NOMO-1 (cell line): Measurements from ENCODE around the gene CLMN.
"Not testable (repeated sequence)": the region's sequence is repeated elsewhere in the genome, so short reads cannot be mapped to it uniquely, and the experiment has no call there.

Source experiments
- DNase-seq, 2 experiments: peaks; one replicate each; lab custom pipeline; 2025; ENCODE audit not compliant: unreplicated experiment in 2 of 2; lab: John Stamatoyannopoulos, UW

CLMN gene

DNA sequence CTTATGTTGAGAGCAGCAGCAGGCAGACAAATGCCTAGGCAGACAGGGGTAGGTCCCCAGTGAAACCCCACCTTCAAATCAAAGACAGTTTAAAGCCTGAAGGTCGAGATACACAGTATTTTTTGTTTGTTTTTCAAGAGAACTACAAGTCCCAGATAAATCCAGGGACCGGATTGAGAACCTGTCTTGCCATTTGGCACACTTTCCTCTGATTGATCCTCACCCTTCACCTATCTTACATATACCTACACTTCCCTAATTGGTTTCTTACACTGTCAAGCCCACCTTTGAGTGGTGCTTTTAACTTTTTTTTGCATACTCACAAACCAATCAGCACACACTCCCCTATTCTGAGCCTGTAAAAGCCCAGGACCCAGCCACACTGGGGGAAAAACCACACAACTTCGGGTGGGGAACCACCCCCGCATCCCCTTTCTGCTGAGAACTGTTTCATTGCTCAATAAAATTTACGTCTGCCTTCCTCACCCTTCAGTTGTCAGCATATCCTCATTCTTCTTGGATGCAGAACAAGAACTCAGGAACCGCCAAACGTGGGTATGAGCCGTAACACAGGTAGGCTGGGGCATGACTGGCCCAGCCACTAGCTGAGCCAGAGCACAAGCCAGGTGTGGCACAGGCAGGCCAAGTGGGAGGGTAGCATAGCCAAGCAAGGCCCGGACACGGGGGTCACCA, 173.5 kb downstream of the CLMN start:
- peak in 1 of 2 experiments; percentile 5 for DNase-seq

DNA sequence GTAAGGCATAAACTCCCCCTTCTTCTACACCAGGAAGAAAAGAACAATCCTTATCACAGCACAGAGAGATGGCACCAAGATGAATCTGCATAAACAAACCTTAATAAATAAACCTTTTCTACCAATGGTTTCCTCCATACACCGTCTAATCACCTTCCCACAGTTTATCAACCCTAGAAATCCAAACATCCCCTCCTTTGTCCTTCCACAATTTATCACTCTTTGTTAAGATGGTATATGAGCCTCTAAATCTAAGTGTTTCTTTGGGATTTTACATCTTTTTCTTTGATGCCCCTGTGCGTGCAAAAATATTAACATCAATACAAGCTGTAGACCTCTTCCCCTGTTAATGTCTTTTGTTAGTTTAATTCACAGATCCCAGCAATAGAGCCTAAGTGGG, 174.9 kb downstream of the CLMN start:
- no peak for DNase-seq

DNA sequence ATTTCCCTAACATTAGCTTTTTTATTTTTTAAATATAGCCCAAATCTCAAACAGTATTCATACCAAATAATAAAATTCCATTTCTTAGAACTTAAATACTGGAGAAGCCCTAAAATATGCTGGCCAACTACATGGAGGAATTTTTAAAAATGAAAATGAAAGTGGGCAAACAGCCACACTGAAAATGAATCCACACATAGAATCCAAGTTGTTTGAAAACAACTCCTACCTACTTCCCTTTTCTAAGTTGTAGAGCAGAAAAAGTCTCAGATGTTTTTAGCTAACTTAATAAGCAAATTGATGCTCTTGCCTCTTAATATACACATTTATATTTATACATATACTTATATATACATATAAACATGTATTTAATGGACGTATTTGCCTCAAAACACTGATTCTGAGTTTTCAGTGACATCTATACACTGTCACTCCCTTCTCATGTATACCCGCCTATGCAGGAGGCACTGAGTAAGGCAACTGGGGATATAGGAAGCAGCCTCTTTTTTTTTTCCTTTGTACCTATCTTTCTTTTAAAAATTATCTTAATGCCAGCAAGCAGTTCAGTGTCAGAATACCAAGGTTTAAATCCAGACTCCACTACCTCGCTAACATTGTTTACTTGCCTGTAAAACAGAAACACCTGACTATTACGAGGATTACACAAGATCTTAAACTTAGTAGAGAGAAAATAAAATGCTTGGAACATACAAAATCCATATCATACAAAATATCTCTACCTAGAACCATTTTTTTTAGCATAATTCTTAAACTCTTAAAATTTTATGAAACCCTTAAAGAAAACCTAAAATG, 175.7 kb downstream of the CLMN start:
- peak; percentile 55 to 65 for DNase-seq

DNA sequence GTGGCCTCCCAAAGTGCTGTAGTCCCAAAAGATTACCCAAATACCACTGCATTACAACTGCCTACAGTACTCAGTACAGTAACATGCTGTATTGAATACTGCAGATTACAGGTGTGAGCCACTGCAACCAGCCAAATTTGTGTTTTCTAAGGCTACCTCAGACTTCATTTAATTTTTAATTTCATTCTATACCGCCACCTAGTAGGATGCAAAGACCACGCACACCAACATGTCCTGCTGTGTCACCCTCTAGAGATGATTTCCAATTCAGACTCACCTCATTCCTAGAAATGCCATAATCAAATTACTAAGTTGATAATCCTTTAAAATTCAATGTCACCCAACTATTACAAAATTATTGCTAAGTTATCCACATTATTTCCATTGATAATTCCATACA, 177.5 kb downstream of the CLMN start:
- DNase-seq, result no peak

DNA sequence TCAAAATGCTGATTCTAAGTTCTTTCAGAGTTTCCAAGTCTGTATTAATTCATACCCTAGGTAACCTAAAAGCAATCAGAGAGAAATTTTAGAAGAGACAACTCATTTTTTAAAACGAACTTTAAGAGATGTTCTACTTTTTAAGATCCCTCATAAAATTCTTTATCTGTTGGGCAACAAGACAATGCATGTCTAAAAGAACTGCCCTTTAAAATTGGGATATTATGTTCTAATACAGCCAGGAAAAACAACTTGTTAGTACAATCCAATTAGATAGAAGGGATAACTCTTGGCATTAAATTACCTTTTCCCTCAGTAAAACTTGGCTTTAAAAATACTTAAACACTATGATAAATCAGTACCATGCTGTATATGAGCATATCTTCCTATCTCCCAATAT, 178.0 kb downstream of the CLMN start:
- DNase-seq, result no peak

DNA sequence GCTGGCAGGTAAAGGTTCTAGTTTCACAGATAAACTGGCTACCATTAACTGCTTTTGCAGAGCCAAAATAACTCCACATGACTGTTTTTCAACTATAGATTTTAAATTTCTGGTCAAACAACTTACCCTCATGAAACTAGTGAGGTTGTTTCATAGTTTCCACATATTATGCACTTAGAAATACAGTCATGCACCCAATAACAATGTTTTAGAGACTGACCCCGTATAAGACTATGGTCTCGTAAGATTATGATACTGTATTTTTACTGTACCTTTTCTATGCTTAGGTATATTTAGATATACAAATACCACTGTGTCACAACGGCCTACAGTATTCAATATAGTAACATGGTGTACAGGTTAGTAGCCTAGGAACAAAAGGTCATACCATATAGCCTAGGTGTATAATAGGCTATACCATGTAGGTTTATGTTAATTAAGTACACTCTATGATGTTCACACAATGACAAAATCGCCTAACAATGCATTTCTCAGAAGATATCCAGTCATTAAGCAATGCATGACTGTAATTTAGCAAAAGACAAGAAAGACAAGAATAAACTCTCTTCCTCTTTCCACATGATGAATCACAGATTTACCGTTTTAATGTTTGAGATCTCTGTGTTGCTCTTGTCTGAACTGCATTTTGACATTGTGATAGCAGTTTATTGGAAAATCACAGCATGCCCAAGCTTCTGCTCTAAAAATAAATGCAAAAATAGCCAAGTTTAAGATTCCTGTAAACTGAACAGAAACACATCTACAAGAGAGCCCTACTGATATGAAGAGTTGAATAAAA, 179.4 kb downstream of the CLMN start:
- DNase-seq, result peak; percentile 46 to 96

DNA sequence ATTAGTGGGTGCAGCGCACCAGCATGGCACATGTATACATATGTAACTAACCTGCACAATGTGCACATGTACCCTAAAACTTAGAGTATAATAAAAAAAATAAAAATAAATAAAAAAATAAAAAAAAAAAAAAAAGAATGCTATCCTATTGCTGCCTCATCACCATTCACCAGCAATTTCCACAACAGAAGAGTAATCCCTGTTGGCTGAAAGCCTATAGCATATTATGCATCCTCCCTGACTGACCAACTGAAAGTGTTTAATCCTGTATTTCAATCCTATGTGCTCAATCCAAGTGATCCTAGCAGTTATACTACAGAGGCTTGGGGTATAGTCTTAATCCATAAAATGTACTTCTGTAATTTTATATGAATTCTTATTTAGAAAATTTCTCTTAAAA, 180.8 kb downstream of the CLMN start:
- DNase-seq, result no peak

DNA sequence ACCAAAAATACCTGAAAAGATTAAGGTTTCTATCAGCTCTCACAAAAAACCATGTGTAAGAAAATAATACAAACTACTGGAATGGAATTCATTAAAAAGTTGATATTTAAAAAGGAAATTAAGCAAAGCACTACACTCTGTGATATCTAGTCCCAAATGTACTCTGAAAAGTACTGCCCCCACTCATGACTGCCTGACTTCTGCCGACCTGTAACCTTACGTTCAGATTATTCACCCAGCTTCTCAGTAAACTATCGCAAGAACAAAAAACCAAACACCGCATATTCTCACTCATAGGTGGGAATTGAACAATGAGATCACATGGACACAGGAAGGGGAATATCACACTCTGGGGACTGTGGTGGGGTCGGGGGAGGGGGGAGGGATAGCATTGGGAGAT, 181.3 kb downstream of the CLMN start:
- DNase-seq, result not testable (repeated sequence)

DNA sequence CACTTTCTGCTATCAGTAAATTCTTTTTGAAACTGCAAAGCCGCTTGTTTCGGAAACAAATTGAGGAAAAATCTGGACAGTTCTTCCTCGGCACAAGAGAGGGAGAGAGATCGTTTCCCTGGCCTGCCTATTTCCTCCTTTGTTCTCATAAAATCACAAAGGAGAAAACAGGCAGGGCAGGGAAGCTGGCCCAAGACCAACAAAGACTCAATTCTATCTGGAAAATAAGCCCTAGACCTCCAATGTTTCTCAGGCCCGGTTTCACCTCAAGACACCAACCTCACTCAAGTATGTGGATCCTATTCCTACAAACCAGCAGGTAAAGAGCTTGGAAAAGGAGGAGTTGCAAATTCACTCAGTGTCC, 181.9 kb downstream of the CLMN start:
- DNase-seq, result no peak

DNA sequence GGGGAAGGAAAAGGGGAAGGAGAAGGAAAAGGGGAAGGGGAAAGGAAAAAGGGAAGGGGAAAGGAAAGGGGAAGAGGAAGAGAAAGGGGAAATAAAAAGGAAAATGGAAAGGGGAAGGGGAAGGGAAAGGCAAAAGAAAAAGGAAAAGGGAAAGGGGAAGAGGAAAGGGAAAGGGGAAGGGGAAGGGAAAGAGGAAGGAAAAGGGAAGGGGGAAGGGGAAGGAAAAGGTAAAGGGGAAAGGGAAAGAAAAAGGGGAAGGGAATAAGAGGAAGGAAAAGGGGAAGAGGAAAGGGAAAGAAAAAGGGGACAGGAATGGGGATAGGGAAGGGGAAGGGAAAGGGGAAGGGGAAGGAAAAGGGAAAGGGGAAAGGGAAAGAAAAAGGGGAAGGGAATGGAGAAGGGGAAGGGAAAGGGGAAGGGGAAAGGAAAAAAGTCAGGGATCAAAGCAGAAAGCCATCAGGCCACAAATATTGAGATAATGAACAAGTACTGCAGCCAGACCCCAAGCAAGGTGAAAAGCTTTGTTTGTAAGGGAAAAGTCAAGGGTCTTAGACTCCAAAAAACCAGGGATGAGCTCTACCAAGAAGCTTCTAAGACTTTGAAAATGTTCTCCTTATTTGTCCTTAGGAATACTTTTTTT, 182.4 kb downstream of the CLMN start:
- no peak for DNase-seq

DNA sequence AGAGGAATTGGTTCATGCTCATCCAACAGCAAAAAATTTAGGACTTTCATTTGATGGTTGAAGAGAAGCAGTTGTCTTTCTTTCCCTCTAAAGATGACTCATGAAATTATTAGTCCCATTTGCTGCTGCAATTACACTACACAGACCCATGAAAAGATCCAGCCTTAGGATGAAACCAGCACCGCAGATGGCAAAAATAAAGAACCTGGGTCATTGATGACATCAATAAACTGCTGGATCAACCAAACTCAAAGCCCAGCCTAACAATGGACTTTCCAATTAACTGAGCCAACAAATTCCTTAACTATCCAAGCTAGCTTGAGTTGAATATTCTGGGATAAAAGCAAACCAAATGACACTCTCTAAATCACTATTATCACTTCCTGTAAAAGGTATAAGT, 183.1 kb downstream of the CLMN start:
- DNase-seq, result no peak

DNA sequence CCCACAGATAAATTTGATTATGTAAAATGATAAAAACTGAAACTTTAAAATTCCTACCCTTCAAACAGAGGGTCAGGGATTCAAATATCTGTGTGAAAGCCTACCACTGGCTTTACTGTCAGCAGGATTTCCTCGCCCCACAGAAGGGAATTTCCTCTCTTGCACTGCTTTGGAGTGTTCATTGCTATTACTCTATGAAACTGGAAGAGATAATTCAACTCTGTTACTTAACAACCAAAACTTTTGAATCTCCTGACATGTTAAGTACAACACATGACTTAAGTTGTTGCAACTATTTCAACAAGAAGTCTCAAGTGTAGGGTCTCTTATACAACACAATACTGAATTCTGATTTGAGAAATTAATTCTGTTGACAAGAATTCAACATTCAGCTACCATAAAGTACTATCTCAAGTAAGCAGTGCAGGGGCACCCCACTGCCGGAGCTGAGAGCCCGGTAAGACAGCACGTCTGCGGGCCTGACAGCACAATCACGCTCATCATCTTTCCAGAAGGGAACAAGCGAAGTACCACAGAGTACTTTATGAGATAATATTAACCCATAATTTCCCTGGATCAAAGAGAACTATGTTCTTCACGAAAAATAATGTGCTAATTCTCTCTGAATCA, 185.3 kb downstream of the CLMN start:
- DNase-seq, result no peak

DNA sequence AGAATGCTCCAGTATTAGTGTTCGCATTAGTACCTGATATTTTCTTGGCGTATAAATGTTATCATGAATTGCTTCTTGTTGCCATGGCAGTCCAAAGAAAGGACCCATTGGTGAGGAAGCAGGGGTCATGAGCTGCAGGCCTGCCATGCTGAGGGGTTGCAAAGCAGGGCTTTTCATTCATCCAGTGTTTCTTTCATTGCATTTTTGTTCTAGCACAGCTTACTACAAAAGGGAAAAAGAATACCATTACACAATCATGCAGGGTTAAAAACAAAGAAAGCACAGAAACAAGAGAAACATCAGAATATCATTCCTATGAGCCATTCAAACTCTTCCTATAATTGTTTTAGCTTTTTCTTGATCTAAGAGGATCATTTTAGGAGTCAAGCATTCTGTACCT, 186.4 kb downstream of the CLMN start:
- DNase-seq, result no peak

DNA sequence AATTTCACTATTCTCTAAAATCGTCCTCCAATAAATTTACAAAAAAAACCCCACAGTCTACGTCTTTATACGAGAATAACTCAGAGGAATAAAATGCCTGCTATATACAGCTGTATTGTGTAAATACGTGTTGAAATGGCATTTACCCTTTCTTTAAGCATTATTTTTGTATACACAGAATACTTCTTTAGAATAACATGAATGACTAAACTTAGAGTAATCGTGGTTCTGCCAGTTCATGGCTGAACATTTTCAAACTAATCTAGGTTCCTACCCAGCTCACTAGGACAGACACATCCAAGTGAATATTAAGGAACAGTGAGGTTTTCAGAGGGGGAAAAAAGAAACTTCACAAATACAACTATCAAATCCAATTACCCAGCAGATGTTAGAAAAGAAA, 186.9 kb downstream of the CLMN start:
- no peak for DNase-seq
